Liver (tissue), 9 donors: Measurements from ENCODE around the gene NEAT1. TPM values are rescaled to one million over a fixed set of nuclear protein-coding genes. Genes with fewer than 3 reads are reported as not detected.
A peak's percentile ranks its signal among the peaks of the same experiment; 100 is the strongest.
"Not testable (repeated sequence)": the region's sequence is repeated elsewhere in the genome, so short reads cannot be mapped to it uniquely, and the experiment has no call there.

Experiments
- DNase-seq: peaks from one replicate; pipeline ENCODE4 v3.0.0-alpha.2; 2017; ENCODE audit warnings: low spot score
- H3K27ac ChIP-seq, 2 donors: one replicate each; pipeline ENCODE4 v1.7.0; 2013; ENCODE audit warnings: inconsistent platforms in 2 of 2, low read length in 2 of 2, control low read depth in 1 of 2, low read depth in 1 of 2, mild to moderate bottlenecking in 1 of 2
- H3K27me3 ChIP-seq, 4 donors: one replicate each; pipeline versions ENCODE4 v1.6.1 to v1.7.0; 2013; ENCODE audit warnings: low read length in 3 of 4, inconsistent platforms in 1 of 4, mild to moderate bottlenecking in 1 of 4, moderate library complexity in 1 of 4; ENCODE audit not compliant: control insufficient read depth in 4 of 4, insufficient read depth in 4 of 4
- H3K36me3 ChIP-seq, 4 donors: one replicate each; pipeline versions ENCODE4 v1.6.1 to v1.7.0; 2013; ENCODE audit warnings: low read length in 3 of 4, mild to moderate bottlenecking in 3 of 4, low read depth in 1 of 4, moderate library complexity in 1 of 4; ENCODE audit not compliant: control insufficient read depth in 4 of 4, insufficient read depth in 3 of 4
- H3K4me1 ChIP-seq, 4 donors: one replicate each; pipeline versions ENCODE4 v1.6.1 to v1.7.0; 2013; ENCODE audit warnings: low read length in 3 of 4, mild to moderate bottlenecking in 3 of 4, moderate library complexity in 1 of 4; ENCODE audit not compliant: control insufficient read depth in 4 of 4, insufficient read depth in 4 of 4
- H3K4me3 ChIP-seq, 3 donors: one replicate each; pipeline versions ENCODE4 v1.6.1 to v1.7.0; 2013; ENCODE audit warnings: low read length in 3 of 3, control low read depth in 1 of 3, low read depth in 1 of 3, mild to moderate bottlenecking in 1 of 3
- H3K9ac ChIP-seq, 2 donors: one replicate each; pipeline ENCODE4 v1.7.0; 2013; ENCODE audit warnings: low read length in 2 of 2, mild to moderate bottlenecking in 2 of 2, moderate library complexity in 2 of 2, control low read depth in 1 of 2, low read depth in 1 of 2
- H3K9me3 ChIP-seq, 4 donors: one replicate each; pipeline versions ENCODE4 v1.6.1 to v1.7.0; 2013; ENCODE audit warnings: low read length in 3 of 4; ENCODE audit not compliant: control insufficient read depth in 4 of 4
- ATF3 ChIP-seq: IDR thresholded peaks from 2 replicates; pipeline ENCODE4 v1.6.1; 2016; ENCODE audit warnings: antibody characterized with exemption
- CTCF ChIP-seq: fragments of 150-350 bp; IDR thresholded peaks from 2 replicates; pipeline ENCODE4 v1.5.1; 2017; ENCODE audit warnings: improper control_type of control experiment, low read depth, low read length; ENCODE audit not compliant: missing input control
- EGR1 ChIP-seq, 2 donors: IDR thresholded peaks; 2 replicates each; pipeline ENCODE4 v1.6.1; 2016 to 2018; ENCODE audit warnings: antibody characterized with exemption in 2 of 2, low read depth in 2 of 2
- FOXA1 ChIP-seq: IDR thresholded peaks from 2 replicates; pipeline ENCODE4 v1.6.1; 2016; ENCODE audit warnings: antibody characterized with exemption
- FOXA2 ChIP-seq: IDR thresholded peaks from 2 replicates; pipeline ENCODE4 v1.6.1; 2016; ENCODE audit warnings: antibody characterized with exemption
- GABPA ChIP-seq, 2 donors: IDR thresholded peaks in 1 of 2; conservative IDR thresholded peaks in 1 of 2; 2 replicates each; pipeline ENCODE4 v1.6.1; 2016; ENCODE audit warnings: antibody characterized with exemption in 2 of 2, mild to moderate bottlenecking in 1 of 2, moderate library complexity in 1 of 2
- HNF4A ChIP-seq, 2 donors: conservative IDR thresholded peaks; 2 replicates each; pipeline ENCODE4 v1.6.1; 2016; ENCODE audit warnings: antibody characterized with exemption in 2 of 2, mild to moderate bottlenecking in 2 of 2
- HNF4G ChIP-seq: IDR thresholded peaks from 2 replicates; pipeline ENCODE4 v1.6.1; 2016; ENCODE audit warnings: antibody characterized with exemption
- JUND ChIP-seq, 2 donors: IDR thresholded peaks; 2 replicates each; pipeline ENCODE4 v1.6.1; 2016; ENCODE audit warnings: antibody characterized with exemption in 2 of 2
- MAX ChIP-seq: IDR thresholded peaks from 2 replicates; pipeline ENCODE4 v1.6.1; 2016; ENCODE audit warnings: antibody characterized with exemption
- NR2F2 ChIP-seq: IDR thresholded peaks from 2 replicates; pipeline ENCODE4 v1.6.1; 2016; ENCODE audit warnings: antibody characterized with exemption
- RAD21 ChIP-seq, 2 donors: IDR thresholded peaks; 2 replicates each; pipeline ENCODE4 v1.6.1; 2016; ENCODE audit warnings: antibody characterized with exemption in 2 of 2, mild to moderate bottlenecking in 2 of 2
- REST ChIP-seq: IDR thresholded peaks from 2 replicates; pipeline ENCODE4 v1.6.1; 2016; ENCODE audit warnings: antibody characterized with exemption, mild to moderate bottlenecking
- RXRA ChIP-seq, 2 donors: IDR thresholded peaks; 2 replicates each; pipeline ENCODE4 v1.6.1; 2017 to 2018; ENCODE audit warnings: antibody characterized with exemption in 2 of 2, mild to moderate bottlenecking in 1 of 2
- SP1 ChIP-seq: IDR thresholded peaks from 2 replicates; pipeline ENCODE4 v1.6.1; 2018; ENCODE audit warnings: antibody characterized with exemption, mild to moderate bottlenecking
- TAF1 ChIP-seq: conservative IDR thresholded peaks from 2 replicates; pipeline ENCODE4 v1.6.1; 2016; ENCODE audit warnings: antibody characterized with exemption, mild to moderate bottlenecking
- YY1 ChIP-seq: IDR thresholded peaks from 2 replicates; pipeline ENCODE4 v1.6.1; 2016; ENCODE audit warnings: antibody characterized with exemption, mild to moderate bottlenecking
- ZBTB33 ChIP-seq: IDR thresholded peaks from 2 replicates; pipeline ENCODE4 v1.6.1; 2016; ENCODE audit warnings: antibody characterized with exemption
- WGBS: extraction: QIAGEN DNeasy Blood & Tissue Kit; methylation state at CpG from one replicate; pipeline ENCODE4 v1.1.7; 2013; 5-methylcytosine and 5-hydroxymethylcytosine counted together
- polyA plus RNA-seq, 2 donors: library from polyadenylated mRNA; stranded (reverse) in 1 of 2; unstranded in 1 of 2; fragments of 200-250 nt in 1 of 2; fragments of >200 nt in 1 of 2; fragmentation: Nextera tagmentation in 1 of 2; extraction: Ambion mirVana in 1 of 2; gene quantifications; one replicate each; pipeline versions ENCODE4 v1.2.1 to v1.2.3, GENCODE V29; 2013 to 2015
- total RNA-seq, 2 donors: library from RNA; depleted of rRNA; stranded (reverse); fragments of >200 nt; gene quantifications; one replicate each; pipeline ENCODE4 v1.2.3, GENCODE V29; 2014
- donor health status: healthy.
- donor health status: healthy.
- donor health status: healthy.
- donor health status: healthy.
- donor health status: healthy.

Gene NEAT1
- total and polyA plus RNA-seq, 4 donors: 29.6 to 1,968 (median 80.8) TPM

- TF ChIP-seq EGR1 (IDR thresholded peaks at IDR 0.05; ENCODE audit: low read depth in 2 of 2): no peak
- no peak for TF ChIP-seq GABPA (IDR thresholded peaks at IDR 0.05 in 1 of 2, conservative IDR thresholded peaks at IDR 0.05 in 1 of 2)
These were observed 47.9 kb downstream of the NEAT1 start (continued) for GRCh38 chr11:65470433-65471049.

- Histone ChIP-seq H3K9ac (peak overlapping the region in 1 of 2 donors; percentile 5), H3K4me3 (no peak overlapping the region), H3K27me3 (no peaks in the 10 kb centered on the region), H3K27ac (peak overlapping the region; percentile 68 to 84), H3K9me3 (no peaks in the 10 kb centered on the region), H3K36me3 (no peaks in the 10 kb centered on the region), H3K4me1 (peaks cover 0 to 22% (median 13%) of the 10 kb centered on the region in 4 donors)
- WGBS: 64% methylated on average over 8 of the region's 8 CpGs
- DNase-seq: no peak
- TF ChIP-seq FOXA2 (no peak), RAD21 (IDR thresholded peaks at IDR 0.05) (peak; percentile 63 to 77), TAF1 (no peak), SP1 (no peak), GABPA (IDR thresholded peaks at IDR 0.05 in 1 of 2, conservative IDR thresholded peaks at IDR 0.05 in 1 of 2) (no peak), EGR1 (IDR thresholded peaks at IDR 0.05; ENCODE audit: low read depth in 2 of 2) (no peak), HNF4A (conservative IDR thresholded peaks at IDR 0.05) (peak in 1 of 2 donors; percentile 22), YY1 (no peak), ZBTB33 (no peak), NR2F2 (no peak), ATF3 (no peak), CTCF (peak; percentile 48), MAX (no peak), FOXA1 (no peak), HNF4G (no peak), REST (no peak), JUND (IDR thresholded peaks at IDR 0.05) (no peak), RXRA (IDR thresholded peaks at IDR 0.05) (no peak)
These were observed 48.9 kb downstream of the NEAT1 start for GRCh38 chr11:65471447-65471891.

- H3K4me3 ChIP-seq, H3K27me3 ChIP-seq, H3K9ac ChIP-seq, H3K36me3 ChIP-seq, H3K9me3 ChIP-seq, DNase-seq: not testable (repeated sequence)
- peak overlapping the region; percentile 12 to 13 for H3K27ac ChIP-seq
- peaks cover 0 to 21% (median 13%) of the 10 kb centered on the region in 4 donors for H3K4me1 ChIP-seq
- WGBS: 89% methylated on average over 14 of the region's 14 CpGs
These were observed 50.1 kb downstream of the NEAT1 start for GRCh38 chr11:65472588-65473277.
